WTC11 (cell line): ENCODE results near the gene LRMDA.

Experiments
- TF ChIP-seq, protein P1 (sequence below): fragments of 200-600 bp; IDR thresholded peaks from 2 replicates; pipeline ENCODE4 v1.8.0; 2022; ENCODE audit warnings: antibody characterized with exemption
- TF ChIP-seq, protein P2 (sequence below): sonication (generic); formaldehyde crosslinking; IDR thresholded peaks from 2 replicates; pipeline ENCODE4 v1.8.1; 2022; ENCODE audit warnings: low read depth, missing genetic modification reagents, borderline replicate concordance

- TF ChIP-seq, protein P1, sequence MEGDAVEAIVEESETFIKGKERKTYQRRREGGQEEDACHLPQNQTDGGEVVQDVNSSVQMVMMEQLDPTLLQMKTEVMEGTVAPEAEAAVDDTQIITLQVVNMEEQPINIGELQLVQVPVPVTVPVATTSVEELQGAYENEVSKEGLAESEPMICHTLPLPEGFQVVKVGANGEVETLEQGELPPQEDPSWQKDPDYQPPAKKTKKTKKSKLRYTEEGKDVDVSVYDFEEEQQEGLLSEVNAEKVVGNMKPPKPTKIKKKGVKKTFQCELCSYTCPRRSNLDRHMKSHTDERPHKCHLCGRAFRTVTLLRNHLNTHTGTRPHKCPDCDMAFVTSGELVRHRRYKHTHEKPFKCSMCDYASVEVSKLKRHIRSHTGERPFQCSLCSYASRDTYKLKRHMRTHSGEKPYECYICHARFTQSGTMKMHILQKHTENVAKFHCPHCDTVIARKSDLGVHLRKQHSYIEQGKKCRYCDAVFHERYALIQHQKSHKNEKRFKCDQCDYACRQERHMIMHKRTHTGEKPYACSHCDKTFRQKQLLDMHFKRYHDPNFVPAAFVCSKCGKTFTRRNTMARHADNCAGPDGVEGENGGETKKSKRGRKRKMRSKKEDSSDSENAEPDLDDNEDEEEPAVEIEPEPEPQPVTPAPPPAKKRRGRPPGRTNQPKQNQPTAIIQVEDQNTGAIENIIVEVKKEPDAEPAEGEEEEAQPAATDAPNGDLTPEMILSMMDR: no peak
- TF ChIP-seq, protein P2, sequence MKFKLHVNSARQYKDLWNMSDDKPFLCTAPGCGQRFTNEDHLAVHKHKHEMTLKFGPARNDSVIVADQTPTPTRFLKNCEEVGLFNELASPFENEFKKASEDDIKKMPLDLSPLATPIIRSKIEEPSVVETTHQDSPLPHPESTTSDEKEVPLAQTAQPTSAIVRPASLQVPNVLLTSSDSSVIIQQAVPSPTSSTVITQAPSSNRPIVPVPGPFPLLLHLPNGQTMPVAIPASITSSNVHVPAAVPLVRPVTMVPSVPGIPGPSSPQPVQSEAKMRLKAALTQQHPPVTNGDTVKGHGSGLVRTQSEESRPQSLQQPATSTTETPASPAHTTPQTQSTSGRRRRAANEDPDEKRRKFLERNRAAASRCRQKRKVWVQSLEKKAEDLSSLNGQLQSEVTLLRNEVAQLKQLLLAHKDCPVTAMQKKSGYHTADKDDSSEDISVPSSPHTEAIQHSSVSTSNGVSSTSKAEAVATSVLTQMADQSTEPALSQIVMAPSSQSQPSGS (CRISPR knock-in tag): no peak
Observed at GRCh38 chr10:75987616-75988015, 556.2 kb downstream of the LRMDA start.
